ENCODE results near the gene NFE2L1. TPM values are rescaled to one million over a fixed set of nuclear protein-coding genes. Genes with fewer than 3 reads are reported as not detected.

NFE2L1 gene
- total RNA-seq, 1 experiment from 2014 or later: 91.7 TPM

GRCh38 chr17:48053758-48054237 lies 5.6 kb downstream of the NFE2L1 start:
- no peaks in the 10 kb centered on the region for H4K20me1 ChIP-seq (ENCODE audit: insufficient read depth)
- CTCF ChIA-PET: no interaction called here
- peaks cover 43% of the 10 kb centered on the region for H3K36me3 ChIP-seq (ENCODE audit: low read depth)
- H3K79me2 ChIP-seq (ENCODE audit: low read depth): peaks cover 65% of the 10 kb centered on the region
- 0 out of 2 replicates have a peak overlapping the region, but pooled peaks have one; percentile 87 for H3K4me2 ChIP-seq
- no peak overlapping the region for H3K4me3 ChIP-seq
- no peaks in the 10 kb centered on the region for H3K27me3 ChIP-seq (ENCODE audit: insufficient read depth, low read depth)
- intact Hi-C loops (cut with micrococcal nuclease; ENCODE audit: unreplicated experiment): no loop called here
- H3K9me2 ChIP-seq (ENCODE audit: insufficient read depth): no peaks in the 10 kb centered on the region
- H3K9me3 ChIP-seq (ENCODE audit: insufficient read depth, low read depth): no peaks in the 10 kb centered on the region
- DNase-seq: no peak
- POLR2A ChIA-PET (ENCODE audit: unreplicated experiment): no interaction called here
- BruUV-seq (replicated peaks): no TSS peak
- no peak for TF ChIP-seq EZH2 (IDR thresholded peaks at IDR 0.05; ENCODE audit: low read depth)
- no peak for TF ChIP-seq CTCF (conservative IDR thresholded peaks at IDR 0.05)
- H3K4me1 ChIP-seq (replicated peaks; ENCODE audit: insufficient read depth): peaks cover 58% of the 10 kb centered on the region
- H3K27ac ChIP-seq: peak overlapping the region; percentile 13; the same call in 1 of the 2 replicates
- peaks cover 18% of the 10 kb centered on the region for H3F3A ChIP-seq (ENCODE audit: insufficient read depth, low read depth)
- H2AFZ ChIP-seq: no peak overlapping the region

- Histone ChIP-seq H3K4me3 (no peak overlapping the region), H3K4me2 (peak overlapping the region; percentile 43; the same call in 1 of the 2 replicates), H4K20me1 (ENCODE audit: insufficient read depth) (no peaks in the 10 kb centered on the region), H3K9me2 (ENCODE audit: insufficient read depth) (no peaks in the 10 kb centered on the region), H3K27ac (peak overlapping the region; percentile 94; the same call in 1 of the 2 replicates), H2AFZ (no peak overlapping the region), H3K79me2 (ENCODE audit: low read depth) (peaks cover 57% of the 10 kb centered on the region), H3K27me3 (ENCODE audit: insufficient read depth, low read depth) (no peaks in the 10 kb centered on the region), H3K9me3 (ENCODE audit: insufficient read depth, low read depth) (no peaks in the 10 kb centered on the region), H3F3A (ENCODE audit: insufficient read depth, low read depth) (peaks cover 14% of the 10 kb centered on the region; the same call in 1 of the 2 replicates), H3K4me1 (replicated peaks; ENCODE audit: insufficient read depth) (peaks cover 57% of the 10 kb centered on the region), H3K36me3 (ENCODE audit: low read depth) (peaks cover 49% of the 10 kb centered on the region)
- BruUV-seq (replicated peaks): no TSS peak
- intact Hi-C loops (cut with micrococcal nuclease; ENCODE audit: unreplicated experiment): no loop called here
- POLR2A ChIA-PET (ENCODE audit: unreplicated experiment): no interaction called here
- peak in 1 of 2 experiments; percentile 9 for DNase-seq
- CTCF ChIA-PET: no interaction called here
- TF ChIP-seq EZH2 (IDR thresholded peaks at IDR 0.05; ENCODE audit: low read depth) (no peak), CTCF (conservative IDR thresholded peaks at IDR 0.05) (no peak)
Measured at GRCh38 chr17:48054238-48055185, 6.4 kb downstream of the NFE2L1 start.

- H3K4me2 ChIP-seq: peak overlapping the region; percentile 45
- no peaks in the 10 kb centered on the region for H3K9me3 ChIP-seq (ENCODE audit: insufficient read depth, low read depth)
- intact Hi-C loops (cut with micrococcal nuclease; ENCODE audit: unreplicated experiment): no loop called here
- peaks cover 45% of the 10 kb centered on the region for H3K4me1 ChIP-seq (replicated peaks; ENCODE audit: insufficient read depth)
- peak in 1 of 2 experiments; percentile 37 for DNase-seq
- TF ChIP-seq EZH2 (IDR thresholded peaks at IDR 0.05; ENCODE audit: low read depth) (no peak), CTCF (conservative IDR thresholded peaks at IDR 0.05) (no peak)
- no TSS peak for BruUV-seq (replicated peaks)
- no peak overlapping the region for H3K4me3 ChIP-seq
- no peaks in the 10 kb centered on the region for H4K20me1 ChIP-seq (ENCODE audit: insufficient read depth)
- H3K36me3 ChIP-seq (ENCODE audit: low read depth): peaks cover 54% of the 10 kb centered on the region
- ChIA-PET CTCF (interaction anchor here (0.6 kb wide), 1 partner anchor 19 kb away, joined by 3 read pairs; no protein-coding TSS in a partner anchor), POLR2A (ENCODE audit: unreplicated experiment) (no interaction called here)
- peaks cover 14% of the 10 kb centered on the region; the same call in 1 of the 2 replicates for H3F3A ChIP-seq (ENCODE audit: insufficient read depth, low read depth)
- no peak overlapping the region for H2AFZ ChIP-seq
- H3K27me3 ChIP-seq (ENCODE audit: insufficient read depth, low read depth): no peaks in the 10 kb centered on the region
- H3K79me2 ChIP-seq (ENCODE audit: low read depth): peaks cover 46% of the 10 kb centered on the region
- peak overlapping the region; percentile 94 for H3K27ac ChIP-seq
- H3K9me2 ChIP-seq (ENCODE audit: insufficient read depth): no peaks in the 10 kb centered on the region
Measured at GRCh38 chr17:48055531-48056245, 7.5 kb downstream of the NFE2L1 start.

All from PC-9 (cell line).